ENCODE results near the gene XRCC3.

XRCC3 gene

GRCh38 chr14:103738701-103739451 lies 23.6 kb upstream of the XRCC3 start:
- no peak for TF ChIP-seq CTCF (IDR thresholded peaks at IDR 0.05; ENCODE audit: control insufficient read depth, extremely low read depth, insufficient read depth)
- H3K4me3 ChIP-seq (ENCODE audit: low read depth, low read length) = no peak overlapping the region
- DNase-seq (ENCODE audit: low read depth) = no peak

GRCh38 chr14:103738166-103738565 lies 22.9 kb upstream of the XRCC3 start:
- H3K4me3 ChIP-seq (ENCODE audit: low read depth, low read length) = no peak overlapping the region
- no peak for DNase-seq (ENCODE audit: low read depth)
- TF ChIP-seq CTCF (IDR thresholded peaks at IDR 0.05; ENCODE audit: control insufficient read depth, extremely low read depth, insufficient read depth) = no peak

- no peak for TF ChIP-seq CTCF (IDR thresholded peaks at IDR 0.05; ENCODE audit: control insufficient read depth, extremely low read depth, insufficient read depth)
- H3K4me3 ChIP-seq (ENCODE audit: low read depth, low read length) = no peak overlapping the region
- no peak for DNase-seq (ENCODE audit: low read depth)
These were observed 22.3 kb upstream of the XRCC3 start for GRCh38 chr14:103737432-103738045.

GRCh38 chr14:103736546-103737431 lies 21.5 kb upstream of the XRCC3 start:
- no peak overlapping the region for H3K4me3 ChIP-seq (ENCODE audit: low read depth, low read length)
- no peak for DNase-seq (ENCODE audit: low read depth)
- no peak for TF ChIP-seq CTCF (IDR thresholded peaks at IDR 0.05; ENCODE audit: control insufficient read depth, extremely low read depth, insufficient read depth)

GRCh38 chr14:103735815-103736545 lies 20.7 kb upstream of the XRCC3 start:
- no peak for TF ChIP-seq CTCF (IDR thresholded peaks at IDR 0.05; ENCODE audit: control insufficient read depth, extremely low read depth, insufficient read depth)
- H3K4me3 ChIP-seq (ENCODE audit: low read depth, low read length) = no peak overlapping the region
- peak; percentile 83 for DNase-seq (ENCODE audit: low read depth)

GRCh38 chr14:103735439-103735814 lies 20.2 kb upstream of the XRCC3 start:
- TF ChIP-seq CTCF (IDR thresholded peaks at IDR 0.05; ENCODE audit: control insufficient read depth, extremely low read depth, insufficient read depth) = no peak
- H3K4me3 ChIP-seq (ENCODE audit: low read depth, low read length) = no peak overlapping the region
- DNase-seq (ENCODE audit: low read depth) = no peak

All from LNCaP clone FGC (cell line).